Adrenal gland (tissue), 5 donors: ENCODE results near the gene ABCA4.

Experiments
- POLR2A ChIP-seq, 2 donors: fragments of 450-650 bp; IDR thresholded peaks; one replicate each; pipeline ENCODE4 v1.6.1; 2017; ENCODE audit warnings: antibody characterized with exemption in 2 of 2, mild to moderate bottlenecking in 2 of 2, moderate library complexity in 1 of 2
- TF ChIP-seq, protein P1 (sequence below), 6 experiments: fragments of 450-650 bp in 4 of 6; fragments of 200-600 bp in 2 of 6; sonication (generic) in 1 of 6; IDR thresholded peaks; 1 replicate in 5 of 6; 2 replicates in 1 of 6; pipeline versions ENCODE4 v1.5.1 to v1.8.0; 2016 to 2021; ENCODE audit warnings: antibody characterized with exemption in 6 of 6, mild to moderate bottlenecking in 2 of 6, moderate library complexity in 1 of 6
- donor health status: DM: no; HTN: no; CAD: no.

DNA sequence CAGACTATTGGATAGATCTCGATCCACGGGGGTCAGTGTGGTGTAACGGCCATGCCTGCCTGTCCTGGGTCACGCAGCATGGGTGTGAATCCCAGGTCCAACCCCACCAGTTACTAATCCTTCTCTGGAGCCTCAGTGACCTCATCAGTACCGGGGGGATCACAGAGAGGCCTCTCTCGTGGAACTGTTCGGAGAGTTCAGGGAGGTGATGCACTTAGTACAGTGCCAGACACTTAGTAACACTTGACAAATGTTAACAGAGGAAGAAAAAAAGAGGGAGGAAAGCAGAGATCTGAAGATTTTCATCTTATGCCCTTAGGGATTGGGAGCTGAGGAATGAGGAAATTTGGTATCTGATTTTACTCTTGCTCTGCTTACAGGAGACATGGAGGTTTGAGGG lies 2.9 kb downstream of the ABCA4 start:
- TF ChIP-seq, protein P1, sequence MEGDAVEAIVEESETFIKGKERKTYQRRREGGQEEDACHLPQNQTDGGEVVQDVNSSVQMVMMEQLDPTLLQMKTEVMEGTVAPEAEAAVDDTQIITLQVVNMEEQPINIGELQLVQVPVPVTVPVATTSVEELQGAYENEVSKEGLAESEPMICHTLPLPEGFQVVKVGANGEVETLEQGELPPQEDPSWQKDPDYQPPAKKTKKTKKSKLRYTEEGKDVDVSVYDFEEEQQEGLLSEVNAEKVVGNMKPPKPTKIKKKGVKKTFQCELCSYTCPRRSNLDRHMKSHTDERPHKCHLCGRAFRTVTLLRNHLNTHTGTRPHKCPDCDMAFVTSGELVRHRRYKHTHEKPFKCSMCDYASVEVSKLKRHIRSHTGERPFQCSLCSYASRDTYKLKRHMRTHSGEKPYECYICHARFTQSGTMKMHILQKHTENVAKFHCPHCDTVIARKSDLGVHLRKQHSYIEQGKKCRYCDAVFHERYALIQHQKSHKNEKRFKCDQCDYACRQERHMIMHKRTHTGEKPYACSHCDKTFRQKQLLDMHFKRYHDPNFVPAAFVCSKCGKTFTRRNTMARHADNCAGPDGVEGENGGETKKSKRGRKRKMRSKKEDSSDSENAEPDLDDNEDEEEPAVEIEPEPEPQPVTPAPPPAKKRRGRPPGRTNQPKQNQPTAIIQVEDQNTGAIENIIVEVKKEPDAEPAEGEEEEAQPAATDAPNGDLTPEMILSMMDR (IDR thresholded peaks at IDR 0.05), result no peak
- TF ChIP-seq POLR2A (IDR thresholded peaks at IDR 0.05), result no peak
